ENCODE data around the gene CCDC178.
"Not testable (repeated sequence)": the region's sequence is repeated elsewhere in the genome, so short reads cannot be mapped to it uniquely, and the experiment has no call there.

CCDC178 gene

GRCh38 chr18:33356735-33357134, 83.8 kb downstream of the CCDC178 start:
- DNase-seq (ENCODE audit: low spot score): no peak

DNA sequence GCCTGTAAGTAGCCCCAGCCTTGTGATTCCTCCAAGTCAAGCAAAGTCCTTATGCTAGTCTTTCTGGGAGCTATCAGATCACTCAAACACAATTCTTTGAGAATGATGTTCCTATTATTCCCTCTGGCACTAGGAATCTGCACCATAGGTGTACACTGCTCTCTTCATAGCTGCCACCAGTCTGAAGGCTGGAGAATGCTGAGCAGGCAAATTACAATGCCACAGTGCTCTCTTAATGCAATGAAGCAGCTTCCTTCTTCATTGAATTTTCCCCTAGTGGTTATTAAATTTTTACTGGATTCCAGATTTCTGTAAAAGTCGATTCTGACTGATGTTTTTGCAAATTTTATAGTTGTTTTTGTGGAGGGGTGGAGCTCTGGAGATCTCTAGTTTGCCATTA, 84.8 kb downstream of the CCDC178 start:
- DNase-seq (ENCODE audit: low spot score): no peak

GRCh38 chr18:33355263-33355662, 85.3 kb downstream of the CCDC178 start:
- no peak for DNase-seq (ENCODE audit: low spot score)

DNA sequence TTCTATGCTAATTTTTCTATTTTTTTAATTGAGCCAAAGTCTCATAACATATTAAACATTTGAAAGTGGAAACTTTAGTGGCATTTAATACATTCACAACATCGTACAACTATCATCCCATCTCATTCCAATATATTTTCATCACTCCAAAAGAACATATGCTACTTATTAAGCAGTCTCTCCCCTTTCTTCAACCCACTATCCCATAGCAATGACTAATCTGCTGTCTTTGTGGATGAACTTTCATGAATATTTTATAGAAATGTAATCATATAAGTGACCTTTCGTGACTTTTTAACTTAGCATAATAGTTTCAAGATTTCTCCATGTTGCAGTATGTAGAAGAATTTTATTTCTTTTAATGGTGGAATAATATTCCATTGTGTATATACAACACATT, 90.3 kb downstream of the CCDC178 start:
- no peak for DNase-seq (ENCODE audit: low spot score)

DNA sequence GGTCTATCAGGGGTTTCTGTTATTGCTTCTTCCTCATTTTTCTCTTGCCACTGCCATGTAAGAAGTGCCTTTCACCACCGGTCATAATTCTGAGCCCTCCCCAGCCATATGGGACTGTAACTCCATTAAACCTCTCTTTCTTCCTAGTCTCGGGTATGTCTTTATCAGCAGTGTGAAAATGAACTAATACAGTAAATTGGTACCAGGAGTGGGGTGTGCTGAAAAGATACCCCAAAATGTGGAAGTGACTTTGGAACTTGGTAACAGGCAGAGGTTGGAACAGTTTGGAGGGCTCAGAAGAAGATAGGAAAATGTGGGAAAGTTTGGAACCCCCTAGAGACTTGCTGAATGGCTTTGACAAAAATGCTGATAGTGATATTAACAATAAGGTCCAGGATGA, 100.8 kb downstream of the CCDC178 start:
- not testable (repeated sequence) for DNase-seq (ENCODE audit: low spot score)

DNA sequence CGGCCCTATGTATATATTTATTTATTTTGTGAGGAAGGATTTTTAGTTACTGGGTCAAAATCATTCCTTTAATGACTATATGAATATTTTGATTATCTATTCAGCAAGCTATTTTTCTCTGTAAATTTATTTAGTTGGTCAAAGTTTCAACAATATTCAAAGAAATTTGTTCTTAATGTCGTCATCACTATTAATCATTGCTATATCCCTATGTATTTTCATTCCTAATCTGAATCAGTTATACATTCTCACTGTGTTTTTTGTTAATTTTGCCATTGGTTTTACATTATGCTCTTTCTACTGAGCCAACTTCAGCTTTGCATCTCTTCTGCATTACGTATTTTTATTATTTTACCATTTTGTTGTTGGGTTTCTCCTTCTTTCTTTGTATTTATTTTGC, 105.7 kb downstream of the CCDC178 start:
- DNase-seq (ENCODE audit: low spot score): no peak

DNA sequence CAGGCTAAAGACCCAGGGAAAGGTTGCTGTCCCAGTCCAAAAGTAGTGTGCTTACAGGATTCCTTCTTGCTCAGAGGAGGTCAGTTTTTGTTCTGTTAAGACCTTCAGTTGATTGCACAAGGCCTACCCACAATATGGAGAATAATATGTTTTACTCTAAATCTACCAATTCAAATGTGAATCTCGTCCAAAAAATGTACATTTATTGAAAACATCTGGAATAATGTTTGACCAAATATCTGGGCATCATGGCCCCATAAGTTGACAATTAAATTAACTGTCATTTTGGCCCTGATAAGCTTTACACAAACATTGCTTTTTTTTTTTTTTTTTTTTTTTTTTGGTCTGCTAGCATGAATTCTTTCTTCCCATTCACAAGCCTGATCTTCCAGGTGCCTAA, 109.8 kb downstream of the CCDC178 start:
- no peak for DNase-seq (ENCODE audit: low spot score)

GRCh38 chr18:33326975-33327374, 113.5 kb downstream of the CCDC178 start:
- no peak for DNase-seq (ENCODE audit: low spot score)

DNA sequence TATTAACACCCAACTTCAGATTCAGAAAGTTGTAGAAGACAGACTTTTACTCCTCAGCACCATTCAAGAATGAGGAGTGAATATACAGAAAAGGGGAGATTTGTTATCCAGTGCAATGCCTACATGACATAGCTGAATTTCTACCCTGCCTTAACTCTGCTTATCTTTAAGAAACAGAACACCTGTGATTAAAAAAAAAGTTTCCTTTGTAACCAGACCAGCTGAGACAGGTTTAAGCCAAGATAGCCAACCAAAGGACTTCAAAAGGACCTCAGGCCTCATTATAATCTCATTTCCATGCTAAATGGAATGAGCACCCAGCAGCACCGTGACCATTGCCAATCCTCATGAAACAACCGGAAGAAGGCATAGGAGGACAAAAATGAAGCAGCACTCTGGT, 122.9 kb downstream of the CCDC178 start:
- DNase-seq (ENCODE audit: low spot score): no peak

- DNase-seq (ENCODE audit: low spot score): no peak
Observed at GRCh38 chr18:33316146-33316587, 124.4 kb downstream of the CCDC178 start.

DNA sequence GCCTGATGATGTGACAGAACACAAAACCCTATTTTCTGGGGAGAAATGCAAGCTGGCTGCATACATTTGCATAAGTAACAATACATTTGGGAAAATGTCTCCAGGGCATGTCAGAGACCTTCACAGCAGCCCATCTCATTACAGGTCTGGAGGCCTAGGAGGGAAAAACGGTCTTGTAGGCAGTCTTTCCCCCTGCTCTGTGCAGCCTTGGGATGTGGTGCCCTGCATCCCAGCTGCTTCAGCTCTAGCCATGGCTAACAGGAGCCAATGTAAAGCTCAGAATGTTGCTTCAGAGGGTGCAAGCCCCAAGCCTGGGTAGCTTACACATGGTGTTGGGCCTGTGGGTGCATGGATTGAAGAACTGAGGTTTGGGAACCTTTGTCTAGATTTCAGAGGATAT, 133.0 kb downstream of the CCDC178 start:
- no peak for DNase-seq (ENCODE audit: low spot score)

- no peak for DNase-seq (ENCODE audit: low spot score)
Observed at GRCh38 chr18:33304277-33304676, 136.2 kb downstream of the CCDC178 start.

- no peak for DNase-seq (ENCODE audit: low spot score)
Observed at GRCh38 chr18:33291539-33291938, 149.0 kb downstream of the CCDC178 start.

DNA sequence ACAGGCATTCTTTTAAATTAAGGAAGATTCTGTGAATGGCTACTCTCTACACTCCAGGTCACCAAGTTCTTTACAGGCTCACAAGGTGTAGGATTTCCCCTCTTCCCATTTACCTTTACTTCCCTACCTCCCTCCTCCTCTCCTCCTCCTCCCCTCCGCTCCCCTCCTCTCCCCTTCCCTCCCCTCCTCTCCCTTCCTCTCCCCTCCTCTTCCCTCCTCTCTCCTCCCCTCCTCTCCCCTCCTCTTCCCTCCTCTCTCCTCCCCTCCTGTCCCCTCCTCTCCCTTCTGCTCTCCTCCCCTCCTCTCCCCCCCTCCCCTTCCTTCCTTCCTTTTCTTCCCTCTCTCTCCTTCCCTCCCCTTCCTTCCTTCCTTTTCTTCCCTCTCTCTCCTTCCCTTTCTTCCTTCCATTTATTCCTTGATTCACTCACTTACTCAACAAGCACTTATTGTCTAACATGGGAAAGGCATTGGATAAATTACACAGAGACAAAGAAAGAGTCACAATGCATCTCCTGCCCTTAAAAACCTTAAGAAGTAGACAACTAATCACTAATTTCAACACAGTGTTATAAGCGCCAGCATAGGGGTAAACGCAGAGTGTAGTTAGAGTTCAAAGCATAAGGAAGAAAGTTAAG, 152.3 kb downstream of the CCDC178 start:
- DNase-seq (ENCODE audit: low spot score): no peak

DNA sequence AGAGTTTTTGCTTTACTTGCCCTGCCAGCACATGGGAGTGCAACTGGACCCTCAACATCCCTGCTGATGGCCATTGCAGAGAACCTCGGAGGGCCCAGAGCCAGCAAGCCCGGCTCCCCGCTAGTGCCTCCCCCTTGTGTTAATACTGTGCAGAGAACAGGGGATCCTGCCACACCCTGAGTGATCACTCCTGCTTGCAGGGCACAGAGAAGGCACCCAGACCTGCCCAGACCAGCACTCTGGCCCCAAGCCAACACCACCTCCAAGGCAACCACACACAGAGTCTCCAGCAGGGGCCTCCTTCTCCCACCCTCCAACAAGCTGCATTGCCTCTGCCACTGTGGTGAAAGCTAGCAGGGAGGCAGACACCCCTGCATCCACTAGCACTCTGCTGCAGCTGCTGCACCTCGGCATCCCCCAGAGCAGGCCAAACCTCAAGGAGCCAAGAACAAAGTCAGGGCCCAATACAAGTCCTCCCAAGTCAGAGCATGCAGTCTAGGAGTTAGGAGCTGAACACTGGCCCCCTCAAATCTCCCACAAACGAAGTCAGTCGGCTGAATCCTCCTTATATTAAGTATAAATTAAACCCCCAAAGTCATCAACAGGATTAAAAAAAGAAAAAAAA, 157.7 kb downstream of the CCDC178 start:
- DNase-seq (ENCODE audit: low spot score): no peak

DNA sequence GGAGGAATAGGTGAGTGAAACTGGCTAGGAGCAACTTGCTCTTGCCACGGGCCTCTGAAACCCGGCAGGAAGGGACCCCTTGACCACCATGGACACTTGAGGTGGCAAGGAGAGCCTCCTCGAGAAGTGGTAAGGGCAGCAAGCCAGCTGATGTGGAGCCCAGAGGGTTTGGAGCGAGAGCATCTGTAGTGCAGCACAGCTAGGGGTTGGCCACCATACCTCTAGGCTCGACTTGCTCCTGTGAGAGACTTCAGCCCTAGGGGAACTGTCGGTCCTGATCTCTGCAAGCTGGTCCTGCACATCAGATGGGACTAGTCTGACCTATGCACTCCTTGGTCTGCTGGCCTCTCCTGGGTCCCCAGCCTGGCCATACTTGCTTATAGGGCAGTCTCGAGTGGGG, 158.4 kb downstream of the CCDC178 start:
- no peak for DNase-seq (ENCODE audit: low spot score)

DNA sequence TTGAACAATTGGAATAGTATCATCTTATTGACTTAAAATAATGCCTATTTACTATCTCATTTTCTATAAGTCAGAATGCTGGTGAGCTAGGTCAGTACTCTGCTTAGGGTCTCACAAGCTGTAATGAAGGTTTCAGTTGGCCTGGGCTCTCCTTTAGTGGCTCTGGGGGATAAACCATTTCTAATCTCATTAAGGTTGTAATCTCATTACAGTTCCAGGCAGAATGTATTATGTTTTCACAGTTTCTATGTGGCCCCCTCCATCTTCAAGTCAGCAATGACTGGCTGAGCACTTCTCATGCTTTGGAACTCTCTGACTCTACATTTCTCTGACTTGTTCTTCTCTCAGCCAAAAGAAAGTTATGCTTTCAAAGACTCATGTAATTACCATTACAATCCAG, 163.1 kb downstream of the CCDC178 start:
- DNase-seq (ENCODE audit: low spot score): no peak

- no peak for DNase-seq (ENCODE audit: low spot score)
Observed at GRCh38 chr18:33275843-33276242, 164.7 kb downstream of the CCDC178 start.

- no peak for DNase-seq (ENCODE audit: low spot score)
Observed at GRCh38 chr18:33270297-33270696, 170.2 kb downstream of the CCDC178 start.

GRCh38 chr18:33269223-33269622, 171.3 kb downstream of the CCDC178 start:
- no peak for DNase-seq (ENCODE audit: low spot score)

DNA sequence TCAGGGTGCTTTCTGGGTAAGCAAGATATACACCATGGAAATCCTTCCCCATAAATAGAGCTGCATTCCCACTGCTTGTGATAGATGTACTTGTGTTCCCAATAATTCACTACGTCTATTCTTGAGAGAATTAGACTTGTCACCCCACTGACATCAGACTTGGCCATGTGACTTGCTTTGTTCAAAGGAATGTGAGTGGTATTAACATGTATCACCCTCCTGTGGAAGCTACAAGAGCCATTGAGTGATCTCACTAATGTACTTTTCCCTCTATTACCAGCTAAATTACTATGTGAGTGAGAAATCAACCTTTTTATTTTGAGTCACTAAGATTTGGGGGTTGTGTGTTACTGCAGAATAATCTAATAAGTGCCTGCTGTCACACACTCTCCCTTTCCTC, 176.0 kb downstream of the CCDC178 start:
- DNase-seq (ENCODE audit: low spot score): no peak

DNA sequence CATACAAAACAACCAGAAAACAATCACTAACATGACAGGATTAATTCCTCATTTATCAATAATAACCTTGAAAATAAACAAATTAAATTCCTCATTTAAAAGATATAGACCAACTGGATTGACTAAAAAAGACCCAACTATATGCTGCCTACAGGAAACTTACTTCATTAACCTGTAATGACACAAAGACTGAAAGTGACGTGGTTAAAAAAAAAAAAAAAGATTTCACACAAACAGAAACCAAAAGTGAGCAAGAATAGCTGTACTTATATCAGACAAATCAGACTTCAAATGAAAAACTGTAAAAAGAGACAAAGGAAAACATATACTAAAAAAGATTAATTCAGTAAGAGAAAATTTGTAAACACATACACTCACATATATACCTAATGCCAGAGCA, 201.2 kb downstream of the CCDC178 start:
- DNase-seq (ENCODE audit: low spot score): no peak

DNA sequence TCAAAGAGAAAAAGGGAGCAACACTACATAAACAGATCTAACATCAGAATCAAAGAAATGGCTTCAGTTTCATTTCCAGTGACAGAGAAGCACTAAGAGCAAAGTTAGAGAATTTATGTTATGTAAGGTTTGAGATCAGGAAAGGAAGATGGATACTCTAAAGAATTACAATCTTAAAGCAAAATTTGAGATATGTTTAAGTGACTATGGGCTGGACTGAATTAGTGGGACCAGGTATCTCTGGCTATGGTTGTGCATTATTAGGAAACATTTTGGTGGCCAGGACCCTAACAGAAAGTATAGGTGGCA, 208.2 kb downstream of the CCDC178 start:
- DNase-seq (ENCODE audit: low spot score): no peak

Measured in HuH-7.5 (cell line).